K562 (cell line): ENCODE results near the gene CPA4. TPM values are rescaled to one million over a fixed set of nuclear protein-coding genes. Genes with fewer than 3 reads are reported as not detected.

ENCODE experiments used
- BDP1 ChIP-seq: IDR thresholded peaks from 3 replicates; pipeline ENCODE4 v1.6.1; 2011; ENCODE audit not compliant: insufficient read length, insufficient read depth
- E2F8 ChIP-seq: fragments of 450-650 bp; IDR thresholded peaks from 2 replicates; pipeline ENCODE4 v1.7.1; 2018; ENCODE audit warnings: mild to moderate bottlenecking, low read depth; ENCODE audit not compliant: partially characterized antibody
- ID3 ChIP-seq, 2 experiments: fragments of 250-450 bp in 1 of 2; fragments of 450-650 bp in 1 of 2; sonication (Bioruptor Pico) in 1 of 2; IDR thresholded peaks; 2 replicates each; pipeline versions ENCODE4 v1.6.1 to v1.8.0; 2016 to 2021; ENCODE audit warnings: mild to moderate bottlenecking in 2 of 2, moderate library complexity in 2 of 2, missing compliant biosample characterization in 1 of 2, missing genetic modification characterization in 1 of 2
- PATZ1 ChIP-seq: fragments of 250-450 bp; sonication (Bioruptor Pico); IDR thresholded peaks from 2 replicates; pipeline ENCODE4 v1.5.0; 2020; ENCODE audit warnings: mild to moderate bottlenecking, borderline replicate concordance
- ZNF253 ChIP-seq: fragments of 250-450 bp; sonication (Bioruptor Pico); conservative IDR thresholded peaks from 2 replicates; pipeline ENCODE4 v1.6.1; 2021; ENCODE audit warnings: mild to moderate bottlenecking
- polyA plus RNA-seq, 8 experiments: library from polyadenylated mRNA; depleted of rRNA in 4 of 8; stranded (reverse) in 5 of 8; unstranded in 3 of 8; fragments of >200 nt; fragmentation: Nextera tagmentation in 2 of 8; fragmentation: Illumina TruSeq in 1 of 8; extraction: Ambion mirVana in 2 of 8; extraction: Trizol in 1 of 8; gene quantifications; 2 replicates each; pipeline versions ENCODE4 v1.2.1 to v1.2.3, GENCODE V29; 2011 to 2014; ENCODE audit warnings: inconsistent platforms in 1 of 8, missing spikeins in 1 of 8
- total RNA-seq, 7 experiments: library from RNA; depleted of rRNA in 6 of 7; stranded (reverse); fragments of >200 nt in 6 of 7; fragmentation: Illumina TruSeq in 2 of 7; extraction: Trizol in 2 of 7; gene quantifications; 2 replicates each; pipeline versions ENCODE4 v1.2.1 to v1.2.3, GENCODE V29; 2011 to 2021; ENCODE audit warnings: low replicate concordance in 1 of 7

CPA4 gene
- total and polyA plus RNA-seq, 9 of the 15 experiments (the other 6 are each of a cell fraction or from before 2014, with no cell fraction given) = not detected

- TF ChIP-seq ZNF253 (CRISPR knock-in tag) (no peak), ID3 (CRISPR knock-in tag; IDR thresholded peaks at IDR 0.05) (no peak), ID3 (tag; IDR thresholded peaks at IDR 0.05) (no peak), E2F8 (no peak), BDP1 (no peak), PATZ1 (CRISPR knock-in tag) (no peak)
Observed at GRCh38 chr7:130342701-130343380, 49.9 kb downstream of the CPA4 start (continued).
